Stromal cell of bone marrow (primary cell): ENCODE results near the gene PPP1R36.
"Not testable (repeated sequence)": the region's sequence is repeated elsewhere in the genome, so short reads cannot be mapped to it uniquely, and the experiment has no call there.

Experiments used
- DNase-seq: peaks from one replicate; pipeline ENCODE4 v3.0.0-alpha.2; 2012; ENCODE audit warnings: low read depth

PPP1R36 gene

GRCh38 chr14:64549791-64550620 is at the start of gene PPP1R36:
PPP1R36 (plus strand) TSS chr14:64549961; CDS start chr14:64549998, 37 bp downstream.
- DNase-seq, result no peak

- no peak for DNase-seq
These were observed 49.7 kb upstream of the PPP1R36 start for GRCh38 chr14:64500088-64500487.

- DNase-seq, result peak; percentile 67
These were observed 48.2 kb upstream of the PPP1R36 start for GRCh38 chr14:64501411-64502171.

GRCh38 chr14:64502456-64502855 is 47.3 kb upstream of the PPP1R36 start:
- no peak for DNase-seq

- DNase-seq, result no peak
These were observed 46.8 kb upstream of the PPP1R36 start for GRCh38 chr14:64502887-64503433.

- peak; percentile 87 for DNase-seq
These were observed 46.1 kb upstream of the PPP1R36 start, which contains the start of gene ZBTB25 for GRCh38 chr14:64503434-64504309. ZBTB25 (minus strand) TSS chr14:64503838; CDS start chr14:64490533, 13,305 bp downstream.

- peak; percentile 65 for DNase-seq
These were observed 45.4 kb upstream of the PPP1R36 start, which contains the start of gene ZBTB1 for GRCh38 chr14:64504310-64504896. ZBTB1 (plus strand) TSS chr14:64504770; CDS start chr14:64521505, 16,735 bp downstream.

GRCh38 chr14:64504897-64505794 is 44.6 kb upstream of the PPP1R36 start:
- DNase-seq, result peak; percentile 77

GRCh38 chr14:64506721-64507120 is 43.0 kb upstream of the PPP1R36 start:
- DNase-seq, result no peak

GRCh38 chr14:64507376-64508156 is 42.2 kb upstream of the PPP1R36 start:
- DNase-seq, result no peak

- no peak for DNase-seq
These were observed 41.5 kb upstream of the PPP1R36 start for GRCh38 chr14:64508215-64508776.

- DNase-seq, result no peak
These were observed 40.7 kb upstream of the PPP1R36 start for GRCh38 chr14:64509036-64509435.

- DNase-seq, result peak; percentile 53
These were observed 38.7 kb upstream of the PPP1R36 start for GRCh38 chr14:64510825-64511671.

- DNase-seq, result no peak
These were observed 36.5 kb upstream of the PPP1R36 start for GRCh38 chr14:64513271-64513670.

GRCh38 chr14:64515053-64515452 is 34.7 kb upstream of the PPP1R36 start:
- no peak for DNase-seq

- DNase-seq, result no peak
These were observed 32.8 kb upstream of the PPP1R36 start for GRCh38 chr14:64516969-64517368.

GRCh38 chr14:64517667-64518066 is 32.1 kb upstream of the PPP1R36 start:
- DNase-seq, result not testable (repeated sequence)

- DNase-seq, result no peak
These were observed 31.5 kb upstream of the PPP1R36 start for GRCh38 chr14:64518229-64518628.
